GM19238 (cell line): ENCODE data around the gene TCF3.
A peak's percentile ranks its signal among the peaks of the same experiment; 100 is the strongest.
"Not testable (repeated sequence)": the region's sequence is repeated elsewhere in the genome, so short reads cannot be mapped to it uniquely, and the experiment has no call there.

ENCODE experiments used
- DNase-seq: peaks from one replicate; pipeline ENCODE4 v3.0.0; 2011; ENCODE audit warnings: low spot score; ENCODE audit not compliant: insufficient read length

TCF3 gene

DNA sequence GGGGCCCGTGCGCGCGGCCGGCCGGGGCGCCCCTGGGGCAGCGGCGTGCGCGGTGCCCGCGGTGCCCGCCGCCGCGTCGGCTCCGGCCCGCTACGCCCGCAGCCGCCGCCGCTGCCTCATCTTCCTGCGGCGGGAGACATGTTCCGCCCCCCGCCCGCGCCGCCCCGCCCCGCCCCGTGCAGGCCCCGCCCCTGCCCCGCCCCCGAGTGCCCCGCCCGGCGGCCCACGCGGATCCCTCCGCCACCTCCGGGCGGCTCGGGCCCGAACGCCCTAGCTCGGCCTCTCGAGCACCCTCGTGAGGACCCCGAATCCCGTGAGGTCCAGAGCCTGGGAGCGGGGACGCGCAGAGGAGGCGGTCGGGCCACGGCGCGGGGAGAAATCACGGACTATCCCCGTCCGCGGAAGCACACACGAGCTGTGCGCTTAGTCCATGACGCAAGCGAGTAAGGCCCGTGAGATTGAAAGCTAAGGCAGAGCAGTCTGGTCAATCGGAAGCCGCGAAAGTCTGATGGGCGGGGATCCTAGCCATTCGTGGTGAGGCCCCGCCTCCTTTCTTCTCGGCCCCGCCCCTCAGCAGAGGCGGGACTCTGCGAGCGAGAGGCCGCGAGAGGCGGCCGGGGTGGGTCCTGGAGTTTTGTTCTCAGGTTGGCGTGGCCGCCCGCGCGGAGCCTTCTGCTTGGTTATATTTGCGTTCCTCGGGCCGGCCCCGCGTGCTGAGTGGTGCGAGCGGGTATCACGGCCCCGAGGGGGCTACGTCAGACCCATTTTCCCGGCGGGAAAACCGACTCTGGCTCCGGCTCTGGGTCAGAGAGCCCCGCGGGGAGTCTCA lies at the start of gene TCF3:
Gene TCF3 (minus strand): TSS at position 145 of the 829 bp plus-strand sequence. CDS start 2,367 bp downstream, outside the sequence.
- DNase-seq = peak; percentile 98

GRCh38 chr19:1700733-1701663 lies 48.6 kb upstream of the TCF3 start:
- no peak for DNase-seq

DNA sequence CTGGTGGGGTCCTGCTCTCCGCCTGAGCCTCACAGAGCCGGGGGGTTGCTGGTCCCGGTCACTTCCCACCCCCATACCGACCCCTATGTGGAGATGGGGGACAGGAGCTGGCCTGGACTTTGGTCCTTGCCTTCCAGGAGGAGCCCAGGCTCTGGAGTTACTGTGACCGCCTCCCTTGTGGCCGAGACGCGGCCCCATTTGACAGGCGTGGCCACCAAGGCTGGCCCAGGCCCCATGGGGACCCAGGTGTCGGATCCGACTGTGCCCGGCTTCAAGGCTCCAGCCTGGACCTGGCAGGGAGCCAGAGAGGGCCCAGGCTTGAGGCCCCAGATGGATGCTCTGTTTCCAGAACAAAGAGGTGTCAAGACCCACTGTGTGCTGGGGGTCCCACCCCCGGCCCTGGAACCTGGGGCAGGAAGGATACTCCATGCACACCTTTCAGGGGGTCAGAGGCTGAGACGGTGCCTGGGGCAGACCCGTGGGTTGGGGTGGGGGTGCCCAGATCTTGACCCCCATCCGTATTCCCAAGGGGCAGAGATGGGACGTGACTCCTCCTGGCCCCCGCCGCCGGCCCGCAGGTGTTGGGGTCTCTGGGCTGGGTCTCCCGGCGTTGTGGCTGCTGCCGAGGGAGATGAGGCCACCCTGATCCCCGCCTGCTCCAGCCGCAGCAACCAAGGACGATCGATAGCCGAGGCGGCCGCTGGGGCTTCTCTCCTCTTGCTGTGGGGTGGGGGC lies 47.8 kb upstream of the TCF3 start:
- DNase-seq = no peak

- no peak for DNase-seq
Measured at GRCh38 chr19:1699386-1699785, 47.0 kb upstream of the TCF3 start.

- DNase-seq = no peak
Measured at GRCh38 chr19:1698636-1699035, 46.2 kb upstream of the TCF3 start.

DNA sequence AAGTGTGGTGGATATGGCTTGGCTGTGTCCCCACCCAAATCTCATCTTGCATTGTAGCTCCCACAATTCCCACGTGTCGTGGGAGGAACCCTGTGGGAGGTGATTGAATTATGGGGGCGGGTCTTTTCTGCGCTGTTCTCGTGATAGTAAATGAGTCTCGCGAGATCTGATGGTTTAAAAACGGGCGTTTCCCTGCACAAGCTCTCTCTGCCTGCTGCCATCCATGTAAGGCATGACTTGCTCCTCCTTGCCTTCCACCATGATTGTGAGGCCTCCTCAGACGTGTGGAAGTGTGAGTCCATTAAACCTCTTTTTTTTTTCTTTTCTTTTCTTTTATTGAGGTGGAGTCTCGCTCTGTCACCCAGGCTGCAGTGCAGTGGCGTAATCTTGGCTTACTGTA lies 43.1 kb upstream of the TCF3 start:
- DNase-seq = not testable (repeated sequence)

GRCh38 chr19:1691589-1692290 lies 39.3 kb upstream of the TCF3 start:
- no peak for DNase-seq

DNA sequence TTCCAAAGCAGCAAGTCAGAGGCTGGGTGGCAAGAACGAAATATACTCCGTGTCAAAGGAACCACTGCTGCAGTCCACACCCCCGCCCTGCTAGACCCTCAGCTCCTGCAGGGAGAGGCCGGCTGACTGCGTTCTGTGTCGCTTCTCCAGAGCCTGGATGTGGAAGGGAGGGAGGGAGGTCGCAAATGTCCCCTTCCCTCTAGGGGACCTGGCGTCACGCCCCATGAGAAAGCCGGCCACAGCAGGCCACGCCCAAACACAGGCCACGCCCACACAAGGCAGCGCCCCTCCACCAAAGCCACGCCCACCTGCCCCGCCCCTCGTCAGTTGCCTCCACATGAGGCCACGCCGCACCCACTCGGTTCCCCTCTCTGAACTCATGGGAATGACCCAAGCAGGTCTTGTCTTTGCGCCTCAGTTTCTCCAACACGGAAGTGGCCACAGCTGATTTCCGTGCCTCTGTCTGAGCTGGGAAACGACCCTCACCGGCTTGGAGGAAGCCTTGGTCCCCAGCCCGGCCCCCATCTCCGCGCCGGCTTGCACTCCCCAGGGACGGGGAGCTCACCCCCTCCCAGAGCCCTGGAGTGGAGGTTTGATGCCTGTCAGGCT lies 38.4 kb upstream of the TCF3 start:
- DNase-seq = no peak

DNA sequence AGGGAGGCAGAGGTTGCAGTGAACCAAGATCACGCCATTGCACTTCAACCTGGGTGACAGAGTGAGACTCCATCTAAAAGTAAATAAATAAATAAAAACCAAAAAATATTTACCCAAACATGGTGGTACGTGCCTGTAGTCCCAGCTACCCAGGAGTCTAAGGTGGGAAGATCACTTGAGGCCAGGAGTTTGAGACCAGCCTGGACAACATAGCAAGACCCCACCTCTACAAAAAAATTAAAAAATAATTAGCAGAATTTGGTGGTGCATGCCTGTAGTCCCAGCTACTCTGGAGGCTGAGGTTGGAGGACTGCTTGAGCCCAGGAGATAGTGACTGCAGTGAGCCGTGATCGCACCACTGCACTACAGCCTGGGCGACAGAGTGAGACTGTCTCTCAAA lies 33.4 kb upstream of the TCF3 start:
- not testable (repeated sequence) for DNase-seq

GRCh38 chr19:1685046-1685445 lies 32.6 kb upstream of the TCF3 start:
- DNase-seq = no peak

- DNase-seq = no peak
Measured at GRCh38 chr19:1684573-1684912, 32.1 kb upstream of the TCF3 start.

DNA sequence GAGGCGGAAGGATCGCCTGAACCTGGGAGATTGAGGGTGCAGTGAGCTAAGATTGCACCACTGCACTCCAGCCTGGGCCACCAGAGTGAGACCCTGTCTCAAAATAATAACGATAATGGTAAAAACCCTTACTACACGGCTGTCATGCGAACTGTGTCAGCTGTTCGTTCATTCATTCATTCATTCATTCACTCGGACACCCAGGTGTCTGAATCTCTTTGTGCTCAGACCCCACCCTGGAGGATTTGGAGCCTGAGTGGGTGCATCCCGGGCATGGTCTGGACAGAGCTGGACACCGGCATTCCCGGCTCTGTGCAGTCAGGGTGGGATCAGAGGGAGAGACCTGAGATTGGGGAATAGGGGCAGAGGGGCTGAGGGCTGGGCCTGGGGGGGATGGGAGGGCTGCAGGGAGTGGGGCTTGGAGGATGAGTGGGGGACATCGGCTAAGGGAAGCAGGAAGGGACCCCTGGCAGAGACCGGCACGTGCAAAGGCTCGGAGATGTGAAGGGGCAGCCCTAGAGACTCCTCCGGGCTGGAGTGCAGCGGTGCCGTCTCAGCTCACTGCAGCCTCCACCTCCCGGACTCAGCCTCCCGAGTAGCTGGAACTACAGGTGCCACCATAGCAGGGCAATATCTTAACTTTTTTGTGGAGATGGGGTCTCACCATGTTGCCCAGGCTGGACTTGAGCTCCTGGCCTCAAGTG lies 31.6 kb upstream of the TCF3 start:
- DNase-seq = no peak

- DNase-seq = no peak
Measured at GRCh38 chr19:1680976-1681375, 28.6 kb upstream of the TCF3 start.

DNA sequence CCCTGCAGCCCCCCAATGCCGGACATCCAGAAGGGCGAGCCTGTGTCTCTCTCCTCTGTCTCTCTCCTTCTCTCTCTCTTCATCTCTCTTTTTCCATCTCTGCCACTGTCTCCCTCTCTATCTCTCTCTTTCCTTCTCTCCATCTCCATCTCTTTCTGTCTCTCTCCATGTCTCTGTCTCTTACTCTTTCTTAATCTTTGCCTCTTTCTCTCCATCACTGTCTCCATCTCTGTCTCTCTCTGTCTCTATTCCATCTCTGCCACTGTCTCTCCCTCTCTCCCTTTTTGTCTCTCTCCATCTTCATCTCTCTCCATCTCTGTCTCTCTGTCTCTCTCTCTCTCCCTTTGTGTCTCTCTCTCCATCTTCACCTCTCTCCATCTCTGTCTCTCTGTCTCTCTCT lies 25.7 kb upstream of the TCF3 start:
- no peak for DNase-seq

GRCh38 chr19:1676351-1677266 lies 24.2 kb upstream of the TCF3 start:
- no peak for DNase-seq

- no peak for DNase-seq
Measured at GRCh38 chr19:1675633-1676350, 23.4 kb upstream of the TCF3 start.

GRCh38 chr19:1674293-1674679 lies 21.9 kb upstream of the TCF3 start:
- DNase-seq = no peak

DNA sequence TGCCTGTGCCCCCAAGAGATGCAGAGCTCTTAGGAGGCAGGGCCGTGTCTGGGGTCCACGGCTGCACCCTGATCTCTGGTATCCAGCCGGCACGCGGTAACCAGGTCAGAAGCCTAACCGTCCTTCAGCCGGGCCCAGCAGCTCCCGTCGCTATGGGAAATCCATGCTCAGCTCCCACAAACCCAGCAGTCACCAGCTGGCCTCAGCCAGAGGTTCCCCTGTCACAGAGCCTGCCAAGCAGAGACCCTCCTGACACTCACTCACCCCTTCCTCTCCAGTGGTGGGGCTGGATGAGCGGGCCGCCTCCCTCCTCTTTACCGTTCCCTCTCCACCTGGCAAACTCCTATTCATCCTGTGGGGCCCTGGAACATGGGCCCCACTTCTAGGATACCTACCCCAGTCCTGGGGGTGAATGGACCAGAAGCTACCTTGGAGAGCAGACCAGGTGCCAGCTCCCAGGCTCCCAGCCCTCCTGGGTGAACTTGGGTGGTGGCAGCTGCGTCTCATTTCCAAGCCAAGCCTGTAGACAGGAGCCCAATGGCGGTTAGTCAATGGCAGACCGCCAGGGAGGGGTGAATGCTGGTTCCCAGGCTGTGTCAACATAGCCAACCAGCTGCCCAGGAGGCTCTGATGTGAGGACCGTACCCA lies 21.4 kb upstream of the TCF3 start:
- DNase-seq = no peak
